Right lobe of liver (tissue), 4 donors: ENCODE data around the gene NUDT1.

Experiments
- CTCF ChIP-seq, 4 donors: fragments of 200-600 bp in 3 of 4; fragments of 450-650 bp in 1 of 4; IDR thresholded peaks; one replicate each; pipeline versions ENCODE4 v1.5.1 to v1.8.0; 2016 to 2022; ENCODE audit warnings: antibody characterized with exemption in 4 of 4, mild to moderate bottlenecking in 2 of 4
- POLR2A ChIP-seq: fragments of 450-650 bp; IDR thresholded peaks from one replicate; pipeline ENCODE4 v1.6.1; 2017; ENCODE audit warnings: antibody characterized with exemption, mild to moderate bottlenecking
- donor health status: DM: no; HTN: no; CAD: no.
- donor health status: DM: no; HTN: no; CAD: no.
- donor health status: DM: no; HTN: yes; CAD: no.

- no peak for TF ChIP-seq POLR2A
- TF ChIP-seq CTCF (IDR thresholded peaks at IDR 0.05) = no peak
Observed at GRCh38 chr7:2276107-2276506, 34.1 kb downstream of the NUDT1 start.
